ENCODE results near the gene HIF3A. TPM values are rescaled to one million over a fixed set of nuclear protein-coding genes. Genes with fewer than 3 reads are reported as not detected.
A peak's percentile ranks its signal among the peaks of the same experiment; 100 is the strongest.

Gene HIF3A
- total RNA-seq, 2 donors from 2014 or later = 73.1 to 123 TPM

- H3K4me3 ChIP-seq = no peak overlapping the region
- H3K9me3 ChIP-seq = no peaks in the 10 kb centered on the region
- H3K27me3 ChIP-seq = no peaks in the 10 kb centered on the region
- TF ChIP-seq CTCF (IDR thresholded peaks at IDR 0.05) = no peak
- no peak overlapping the region for H3K27ac ChIP-seq
- no peaks in the 10 kb centered on the region for H3K4me1 ChIP-seq
- H3K36me3 ChIP-seq = peaks cover 61% of the 10 kb centered on the region
- no peak for DNase-seq (ENCODE audit: low spot score)
Measured at GRCh38 chr19:46391296-46392251, 94.7 kb downstream of the HIF3A start.

- no peaks in the 10 kb centered on the region for H3K4me1 ChIP-seq
- no peaks in the 10 kb centered on the region for H3K9me3 ChIP-seq
- H3K4me3 ChIP-seq = no peak overlapping the region
- H3K27me3 ChIP-seq = no peaks in the 10 kb centered on the region
- TF ChIP-seq CTCF (IDR thresholded peaks at IDR 0.05) = no peak
- H3K27ac ChIP-seq = peak overlapping the region in 1 of 2 donors; percentile 5
- peaks cover 53% of the 10 kb centered on the region for H3K36me3 ChIP-seq
- DNase-seq (ENCODE audit: low spot score) = no peak
Measured at GRCh38 chr19:46392252-46392801, 95.5 kb downstream of the HIF3A start.

GRCh38 chr19:46392837-46393236 is 96.0 kb downstream of the HIF3A start:
- H3K27ac ChIP-seq = peak overlapping the region in 1 of 2 donors; percentile 5
- peaks cover 48% of the 10 kb centered on the region for H3K36me3 ChIP-seq
- TF ChIP-seq CTCF (IDR thresholded peaks at IDR 0.05) = no peak
- DNase-seq (ENCODE audit: low spot score) = no peak
- no peak overlapping the region for H3K4me3 ChIP-seq
- no peaks in the 10 kb centered on the region for H3K27me3 ChIP-seq
- H3K9me3 ChIP-seq = no peaks in the 10 kb centered on the region
- no peaks in the 10 kb centered on the region for H3K4me1 ChIP-seq

Other genes starting within 250 kb of the HIF3A start
- gene IGFL3, start 172.4 kb upstream of the HIF3A start, total RNA-seq = not detected
- 1 to 10 TPM in 1 of 2 donors, not detected in 1; 1.8 TPM for gene IGFL2, start 148.8 kb upstream of the HIF3A start, total RNA-seq
- gene IGFL1, start 67.3 kb upstream of the HIF3A start, total RNA-seq = not detected
- 10 to 100 TPM; 59.1 to 84.3 TPM for gene PPP5C, start 50.0 kb downstream of the HIF3A start, total RNA-seq
- 10 to 100 TPM; 30.4 to 34.6 TPM for gene CCDC8, start 116.5 kb downstream of the HIF3A start, total RNA-seq
- not detected for gene PNMA8C, start 131.9 kb downstream of the HIF3A start, total RNA-seq
- 10 to 100 TPM in 1 of 2 donors, 1 to 10 TPM in 1; 9.9 to 16.6 TPM for gene PNMA8A, start 174.5 kb downstream of the HIF3A start, total RNA-seq
- gene PNMA8B, start 198.8 kb downstream of the HIF3A start, total RNA-seq = 1 to 10 TPM; 1.0 to 1.7 TPM

All from right atrium auricular region (tissue), 2 donors.